HG02571 (cell line): ENCODE results near the gene NMNAT2.

Experiments
- ATAC-seq: cut with Tn5 transposase; IDR thresholded peaks from one replicate; pipeline ENCODE4 v1.9.1; 2021; ENCODE audit warnings: mild to moderate bottlenecking, moderate library complexity; ENCODE audit not compliant: unreplicated experiment

Gene NMNAT2

GRCh38 chr1:183368213-183369108 is 49.7 kb downstream of the NMNAT2 start:
- no peak for ATAC-seq

DNA sequence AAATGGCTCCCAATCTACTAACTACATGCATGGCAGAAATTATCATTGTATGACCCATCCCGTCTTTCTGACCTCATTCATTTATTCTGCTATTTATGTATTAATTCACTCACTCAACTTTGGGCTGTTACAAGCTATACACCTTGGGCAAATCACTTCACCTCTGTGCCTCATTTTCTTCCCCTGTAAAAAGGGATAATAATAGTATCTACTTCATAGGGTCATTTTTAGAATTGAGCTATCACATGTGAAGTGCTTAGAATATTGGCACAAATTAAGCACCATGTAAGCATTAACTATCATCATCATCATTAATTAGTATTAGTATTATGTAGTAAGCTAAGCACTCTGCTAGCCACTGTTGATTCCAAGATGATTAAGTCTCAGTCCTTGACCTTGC is 52.1 kb downstream of the NMNAT2 start:
- no peak for ATAC-seq

DNA sequence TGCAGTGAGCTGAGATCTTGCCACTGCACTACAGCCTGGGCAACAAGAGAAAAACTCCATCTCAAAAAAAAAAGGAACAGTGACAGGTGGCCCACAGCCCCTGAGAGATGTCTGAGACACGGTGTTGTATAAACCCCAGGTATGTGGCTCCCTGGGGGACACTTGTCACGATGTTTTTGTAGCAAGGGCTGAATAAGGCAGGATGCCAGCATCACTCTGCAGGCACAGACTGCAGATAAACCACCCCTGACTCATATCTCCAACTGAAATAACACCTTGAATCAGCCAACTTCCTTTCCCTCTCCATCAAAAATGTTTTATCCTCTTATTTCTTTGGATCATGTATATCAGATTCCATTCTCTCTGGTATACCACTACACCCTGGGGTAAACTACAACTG is 52.5 kb downstream of the NMNAT2 start:
- ATAC-seq = no peak

- no peak for ATAC-seq
Observed at GRCh38 chr1:183365093-183365492, 53.1 kb downstream of the NMNAT2 start.

DNA sequence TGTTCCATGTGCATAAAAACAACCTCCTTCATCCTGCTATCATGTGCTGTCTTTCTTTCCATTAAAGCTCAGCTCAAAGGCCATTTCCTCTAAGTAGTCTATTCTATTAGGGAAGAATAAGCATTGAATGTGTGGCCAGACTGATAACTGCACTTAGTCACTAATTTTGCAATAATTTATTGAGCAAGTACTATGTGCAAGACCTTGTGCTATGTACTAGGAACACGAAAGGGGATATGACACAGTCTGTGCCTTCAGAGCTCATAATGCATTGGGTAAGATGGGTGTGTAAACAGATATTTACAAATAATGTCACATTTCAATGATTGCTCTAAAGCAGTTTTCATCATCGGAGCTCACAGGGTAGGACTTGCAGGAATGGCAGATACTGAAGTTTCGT is 54.2 kb downstream of the NMNAT2 start:
- no peak for ATAC-seq

DNA sequence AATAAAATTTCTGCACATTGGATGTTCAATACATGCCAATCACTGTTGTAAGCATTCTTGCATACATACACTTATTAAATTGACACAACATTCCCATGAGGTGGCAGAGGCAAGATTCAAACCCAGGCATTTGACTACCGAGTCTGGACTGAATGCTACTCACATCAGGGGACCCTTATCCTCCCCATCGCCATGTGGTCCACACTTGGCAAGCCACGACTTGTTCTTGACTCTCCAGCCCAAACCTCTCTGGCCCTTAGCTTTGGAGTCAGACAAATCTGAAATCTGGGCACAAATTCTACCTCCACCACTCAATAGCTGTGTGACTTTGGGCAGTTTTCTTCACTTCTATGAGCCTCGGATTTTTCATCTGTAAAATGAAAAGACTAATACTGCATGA is 57.1 kb downstream of the NMNAT2 start:
- no peak for ATAC-seq

DNA sequence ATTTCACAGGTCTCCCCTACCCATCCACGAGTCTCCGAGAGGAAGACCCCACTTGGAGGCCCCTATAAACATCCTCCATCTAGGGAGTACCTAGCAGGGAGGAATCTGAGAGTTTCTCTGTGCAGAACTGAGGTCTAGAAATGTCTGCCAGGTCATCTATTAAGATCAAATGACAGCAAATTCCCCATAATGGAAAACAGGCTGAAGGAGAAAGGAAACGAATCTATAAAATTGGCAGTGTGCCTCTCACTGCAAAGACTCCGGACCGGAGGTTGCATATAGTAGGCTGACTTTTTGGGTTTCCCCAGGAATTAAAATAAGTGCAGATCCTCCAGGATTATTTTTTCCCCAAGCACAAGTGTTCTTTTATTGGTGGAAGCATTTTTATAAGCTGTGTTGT is 57.7 kb downstream of the NMNAT2 start:
- no peak for ATAC-seq

- ATAC-seq = no peak
Observed at GRCh38 chr1:183356534-183357182, 61.5 kb downstream of the NMNAT2 start.

DNA sequence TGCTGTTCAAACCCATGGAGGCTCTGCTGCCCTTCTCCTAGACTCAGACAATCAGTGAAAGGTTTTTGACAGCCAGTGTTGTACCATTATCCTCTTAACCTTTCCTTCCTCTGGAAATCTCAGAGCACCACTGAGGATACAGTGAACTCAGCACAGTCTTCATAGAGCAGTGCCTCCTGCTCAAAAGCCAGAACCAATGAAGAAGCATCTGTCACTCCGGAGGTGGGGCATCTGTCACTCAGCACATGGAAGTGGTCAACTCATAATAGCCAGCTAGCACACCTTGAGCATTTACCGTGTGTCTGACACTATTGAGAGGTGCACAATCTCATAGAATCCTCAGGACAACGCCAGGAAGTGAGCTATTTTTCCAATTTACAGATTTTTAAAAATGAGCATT is 62.4 kb downstream of the NMNAT2 start:
- ATAC-seq = no peak

GRCh38 chr1:183355181-183355580 is 63.0 kb downstream of the NMNAT2 start:
- ATAC-seq = no peak

- no peak for ATAC-seq
Observed at GRCh38 chr1:183353597-183353996, 64.6 kb downstream of the NMNAT2 start.

DNA sequence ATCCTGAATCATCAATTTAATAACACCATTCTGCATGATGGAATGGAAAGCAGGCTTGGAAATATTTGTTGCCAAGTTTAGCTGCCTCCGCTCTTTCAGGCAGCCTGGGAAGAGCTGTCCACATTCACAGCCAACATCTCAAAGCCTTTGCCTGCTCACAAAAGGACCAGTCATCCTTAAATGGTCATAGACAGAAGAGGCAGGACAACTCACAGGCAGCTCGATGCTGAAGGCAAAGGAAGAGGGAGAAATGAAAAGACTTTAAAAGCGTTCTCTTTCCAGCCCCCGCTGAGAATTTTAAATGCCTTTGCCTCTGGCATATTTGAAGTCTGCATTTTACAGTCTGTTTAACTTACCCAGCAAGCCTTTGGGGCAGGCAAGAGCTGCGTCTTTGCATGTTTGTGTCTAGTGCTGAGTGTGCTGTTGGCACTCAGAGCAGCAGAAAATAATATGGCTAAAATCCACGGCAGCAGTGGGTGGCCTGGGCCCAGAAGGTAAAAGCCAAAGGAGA is 68.9 kb downstream of the NMNAT2 start:
- no peak for ATAC-seq

- ATAC-seq = no peak
Observed at GRCh38 chr1:183346276-183346732, 71.9 kb downstream of the NMNAT2 start.

- ATAC-seq = no peak
Observed at GRCh38 chr1:183339556-183340167, 78.5 kb downstream of the NMNAT2 start.

- no peak for ATAC-seq
Observed at GRCh38 chr1:183331091-183331742, 87.0 kb downstream of the NMNAT2 start.

- no peak for ATAC-seq
Observed at GRCh38 chr1:183330335-183330734, 87.8 kb downstream of the NMNAT2 start.

GRCh38 chr1:183328371-183328770 is 89.8 kb downstream of the NMNAT2 start:
- no peak for ATAC-seq

DNA sequence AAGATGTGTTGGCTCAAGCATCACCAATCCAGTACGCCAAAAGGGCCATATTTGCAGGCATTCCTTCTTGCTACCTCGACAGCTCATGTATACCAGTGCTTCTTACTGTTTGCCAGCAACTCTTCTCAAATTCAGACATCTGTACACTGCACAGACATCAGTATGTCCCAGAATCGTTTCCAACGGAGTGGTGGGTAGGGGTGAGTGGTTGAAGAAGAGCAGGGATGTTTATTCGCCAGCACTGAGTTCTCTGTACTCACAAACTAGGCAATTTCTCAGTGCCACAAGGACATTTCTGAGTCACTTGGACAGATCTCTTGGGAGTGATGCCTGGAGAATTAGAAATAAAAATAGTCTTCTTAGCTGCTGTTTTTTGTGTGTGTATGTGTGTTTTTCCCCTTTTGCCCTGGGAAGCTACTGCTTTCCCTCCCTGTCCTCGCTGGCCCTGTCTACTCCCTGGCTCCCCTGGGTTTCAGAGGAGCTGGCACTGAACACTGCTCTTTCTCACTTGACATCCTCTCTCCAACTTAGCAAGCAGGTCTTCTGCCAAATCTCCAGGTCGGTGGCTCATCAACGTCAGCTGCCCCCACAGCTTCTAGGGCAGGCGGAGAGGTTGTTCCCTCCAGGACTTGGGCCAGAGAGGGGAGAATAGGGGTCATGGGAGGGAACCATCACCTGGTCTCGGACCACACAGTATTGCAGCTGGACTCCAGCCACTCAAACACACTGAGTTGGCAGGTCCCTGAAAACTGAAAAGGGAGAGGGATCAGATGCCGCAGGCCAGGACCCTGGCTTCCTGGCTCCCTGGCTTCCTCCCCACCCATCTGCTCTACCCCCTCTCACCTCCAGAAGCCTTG is 90.5 kb downstream of the NMNAT2 start:
- no peak for ATAC-seq

DNA sequence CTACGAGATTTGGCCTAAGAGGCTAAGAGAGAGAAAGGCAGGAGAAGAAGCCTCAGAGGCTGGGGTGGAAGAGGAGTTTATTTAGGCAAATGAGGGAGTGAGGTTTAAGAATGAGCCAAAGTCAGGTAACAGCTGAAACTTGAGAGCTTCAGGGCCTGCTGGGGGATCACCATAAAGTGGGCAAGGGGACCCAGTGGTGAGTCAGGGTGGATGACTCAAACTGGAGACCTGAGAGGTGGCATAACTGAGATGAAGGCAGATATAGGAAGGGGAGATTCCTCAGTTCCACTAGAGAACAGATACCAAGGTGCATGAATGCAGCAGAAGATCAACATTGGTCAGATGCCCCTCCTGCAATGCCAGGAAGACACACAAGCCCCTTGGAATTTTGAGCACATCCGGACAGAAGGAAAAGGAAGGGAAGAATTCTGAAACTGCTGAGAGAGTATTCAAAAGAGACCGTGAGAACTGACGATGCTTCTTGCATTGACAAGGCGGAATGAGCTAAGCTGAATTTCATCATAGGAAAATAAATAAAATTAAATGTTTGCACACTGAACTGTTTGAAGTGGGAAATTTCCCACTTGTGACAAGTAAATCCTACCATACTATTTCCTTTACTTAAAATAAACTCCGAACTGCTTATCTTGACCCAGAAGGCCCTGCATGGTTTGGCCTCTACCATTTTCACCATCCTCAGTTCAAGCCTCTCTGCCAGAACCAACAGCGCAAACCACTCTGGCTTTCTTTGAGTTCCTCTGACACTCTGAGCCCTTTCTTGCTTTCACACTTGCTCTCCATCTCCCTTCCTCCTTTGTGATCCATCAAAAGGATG is 94.1 kb downstream of the NMNAT2 start:
- ATAC-seq = no peak
